GM10266 (cell line): ENCODE measurements around the gene SEPTIN1.

Experiments used
- DNase-seq: peaks from one replicate; pipeline ENCODE4 v3.0.0; 2012; ENCODE audit errors: extremely low spot score
- TF ChIP-seq, protein P1 (sequence below): IDR thresholded peaks from 2 replicates; pipeline ENCODE4 v1.5.1; 2012; ENCODE audit warnings: mild to moderate bottlenecking, low read depth; ENCODE audit not compliant: control insufficient read depth, insufficient read depth; ENCODE audit errors: missing control alignments

SEPTIN1 gene

DNA sequence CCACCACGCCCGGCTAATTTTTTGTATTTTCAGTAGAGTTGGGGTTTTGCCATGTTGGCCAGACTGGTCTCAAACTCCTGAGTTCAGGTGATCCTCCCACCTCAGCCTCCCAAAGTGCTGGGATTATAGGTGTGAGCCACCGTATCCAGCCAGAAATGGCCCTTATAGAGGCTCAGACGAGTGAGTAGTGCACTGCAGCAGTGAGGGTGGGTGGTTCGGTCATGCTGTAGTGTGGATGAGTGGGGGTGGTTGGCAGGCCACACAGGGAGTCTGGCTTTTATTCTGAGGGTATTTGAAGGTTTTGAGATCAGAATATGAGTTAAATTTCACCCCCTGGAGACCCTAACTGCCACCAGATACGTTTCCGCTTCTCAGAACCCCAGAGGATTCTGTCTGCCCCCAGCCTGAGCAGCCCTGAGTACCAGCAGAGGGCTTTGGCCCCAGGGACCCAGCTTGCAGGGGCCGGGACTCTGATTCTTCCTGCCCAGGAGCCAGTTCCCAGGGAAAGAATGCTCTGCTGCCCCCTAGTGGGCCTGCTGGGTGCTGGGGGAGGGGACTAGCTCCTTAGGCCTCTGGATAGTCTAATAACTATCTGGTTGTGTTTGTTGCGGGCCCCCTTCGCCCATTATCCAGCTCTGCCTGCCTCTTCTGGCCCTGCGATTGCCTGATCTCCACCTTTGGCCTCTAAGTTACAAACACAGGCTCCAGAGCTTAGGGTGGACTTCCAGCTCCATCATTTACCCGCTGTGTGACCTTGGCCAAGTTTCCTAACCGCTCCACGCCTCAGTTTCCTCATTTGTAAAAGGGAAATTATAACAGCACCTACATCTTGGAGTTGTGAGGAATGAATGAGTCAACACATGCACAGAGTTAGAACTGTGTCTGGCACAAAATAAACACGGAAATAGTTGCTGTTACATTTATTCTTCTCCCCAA lies 27.0 kb upstream of the SEPTIN1 start:
- peak; percentile 93 for DNase-seq
- TF ChIP-seq, protein P1, sequence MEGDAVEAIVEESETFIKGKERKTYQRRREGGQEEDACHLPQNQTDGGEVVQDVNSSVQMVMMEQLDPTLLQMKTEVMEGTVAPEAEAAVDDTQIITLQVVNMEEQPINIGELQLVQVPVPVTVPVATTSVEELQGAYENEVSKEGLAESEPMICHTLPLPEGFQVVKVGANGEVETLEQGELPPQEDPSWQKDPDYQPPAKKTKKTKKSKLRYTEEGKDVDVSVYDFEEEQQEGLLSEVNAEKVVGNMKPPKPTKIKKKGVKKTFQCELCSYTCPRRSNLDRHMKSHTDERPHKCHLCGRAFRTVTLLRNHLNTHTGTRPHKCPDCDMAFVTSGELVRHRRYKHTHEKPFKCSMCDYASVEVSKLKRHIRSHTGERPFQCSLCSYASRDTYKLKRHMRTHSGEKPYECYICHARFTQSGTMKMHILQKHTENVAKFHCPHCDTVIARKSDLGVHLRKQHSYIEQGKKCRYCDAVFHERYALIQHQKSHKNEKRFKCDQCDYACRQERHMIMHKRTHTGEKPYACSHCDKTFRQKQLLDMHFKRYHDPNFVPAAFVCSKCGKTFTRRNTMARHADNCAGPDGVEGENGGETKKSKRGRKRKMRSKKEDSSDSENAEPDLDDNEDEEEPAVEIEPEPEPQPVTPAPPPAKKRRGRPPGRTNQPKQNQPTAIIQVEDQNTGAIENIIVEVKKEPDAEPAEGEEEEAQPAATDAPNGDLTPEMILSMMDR, result peak; percentile 96

DNA sequence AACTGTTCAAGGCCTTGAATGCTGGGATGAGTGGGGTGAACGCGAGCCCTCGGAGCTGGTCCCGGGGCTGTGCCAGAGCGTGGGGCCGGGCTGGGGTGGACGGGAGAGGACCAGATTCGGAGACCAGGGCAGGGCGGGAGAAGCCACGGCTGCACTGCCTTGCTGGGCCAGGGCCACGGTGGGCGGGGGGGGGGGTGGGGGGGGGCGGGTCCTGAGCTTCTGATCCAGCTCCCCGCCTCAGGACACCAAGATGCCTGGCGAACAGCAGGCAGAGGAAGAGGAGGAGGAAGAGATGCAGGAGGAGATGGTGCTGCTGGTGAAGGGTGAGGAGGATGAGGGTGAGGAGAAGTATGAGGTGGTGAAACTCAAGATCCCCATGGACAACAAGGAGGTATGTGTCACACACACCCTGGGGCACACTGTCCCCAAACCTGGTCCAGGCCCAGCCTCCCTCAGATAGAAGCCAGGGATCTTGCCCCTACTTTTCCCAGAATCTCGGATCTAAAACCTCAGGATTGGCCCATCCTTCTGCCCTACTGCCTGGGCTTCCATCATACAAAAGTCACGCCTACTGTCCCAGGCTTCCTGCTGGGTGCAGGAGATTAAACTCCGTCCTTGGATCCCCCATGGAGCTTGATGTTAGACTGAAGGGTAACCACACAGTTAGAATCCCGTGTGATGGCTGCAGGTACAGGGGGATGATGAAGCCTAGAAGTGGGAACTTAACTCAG lies 25.6 kb upstream of the SEPTIN1 start:
- DNase-seq, result no peak

DNA sequence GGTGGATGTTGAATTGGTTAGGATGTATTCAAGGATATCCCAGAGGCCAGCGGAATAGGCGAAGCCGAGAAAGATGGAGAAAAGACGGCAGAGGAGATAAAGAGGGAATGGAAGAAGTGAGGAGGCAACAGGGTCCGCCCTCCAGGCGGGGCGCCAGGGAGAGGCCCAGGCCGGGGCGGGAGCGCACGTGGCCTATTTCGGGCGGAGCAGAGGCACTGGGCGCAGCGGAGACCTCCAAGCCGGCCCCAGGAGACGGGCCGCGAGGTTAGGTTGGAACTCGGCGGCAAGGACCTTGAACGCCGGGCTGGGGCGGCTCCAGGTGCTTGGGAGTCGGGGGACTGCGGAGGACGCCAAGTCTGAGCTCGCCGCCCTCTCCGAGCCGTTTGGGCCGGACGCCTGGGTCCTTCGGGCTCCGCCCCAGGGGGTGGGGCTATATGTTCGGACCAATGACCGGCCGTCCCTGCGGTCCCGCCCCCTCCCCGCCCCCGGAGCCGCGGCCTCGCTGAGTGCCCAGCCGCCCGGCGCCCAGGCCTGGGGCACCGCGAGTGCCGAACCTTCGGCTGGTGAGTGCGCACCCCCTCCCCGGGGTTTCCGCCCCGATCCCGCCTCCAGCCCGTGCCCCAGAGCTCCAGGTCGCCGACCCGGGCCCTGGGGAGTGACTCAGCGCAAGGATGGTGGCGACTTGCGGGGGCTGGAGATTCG lies 24.9 kb upstream of the SEPTIN1 start, which contains the start of gene ZNF771:
Gene ZNF771, plus strand, starts transcription at position 505 of the 702 bp plus-strand sequence. CDS start 448 bp downstream, outside the sequence.
- peak; percentile 96 for DNase-seq
- TF ChIP-seq, protein P1, result no peak

More for the DNA sequence above, 25.6 kb upstream of the SEPTIN1 start:
- TF ChIP-seq, protein P1, result no peak

DNA sequence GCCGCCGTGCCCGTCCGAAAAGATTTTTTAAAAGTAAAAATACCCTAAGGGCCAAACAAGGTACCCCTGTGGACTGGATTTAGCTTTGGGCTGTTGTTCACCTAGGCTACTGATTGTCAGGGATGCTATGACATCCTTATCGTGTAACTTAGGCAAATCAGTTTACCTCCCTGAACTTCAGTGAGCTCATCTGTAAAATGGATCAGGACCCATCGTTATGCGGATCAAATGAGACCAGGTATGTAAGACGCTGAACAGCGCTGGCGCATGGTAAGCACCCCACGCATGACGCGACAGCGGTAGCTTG lies 24.4 kb upstream of the SEPTIN1 start:
- TF ChIP-seq, protein P1, result no peak
- no peak for DNase-seq

DNA sequence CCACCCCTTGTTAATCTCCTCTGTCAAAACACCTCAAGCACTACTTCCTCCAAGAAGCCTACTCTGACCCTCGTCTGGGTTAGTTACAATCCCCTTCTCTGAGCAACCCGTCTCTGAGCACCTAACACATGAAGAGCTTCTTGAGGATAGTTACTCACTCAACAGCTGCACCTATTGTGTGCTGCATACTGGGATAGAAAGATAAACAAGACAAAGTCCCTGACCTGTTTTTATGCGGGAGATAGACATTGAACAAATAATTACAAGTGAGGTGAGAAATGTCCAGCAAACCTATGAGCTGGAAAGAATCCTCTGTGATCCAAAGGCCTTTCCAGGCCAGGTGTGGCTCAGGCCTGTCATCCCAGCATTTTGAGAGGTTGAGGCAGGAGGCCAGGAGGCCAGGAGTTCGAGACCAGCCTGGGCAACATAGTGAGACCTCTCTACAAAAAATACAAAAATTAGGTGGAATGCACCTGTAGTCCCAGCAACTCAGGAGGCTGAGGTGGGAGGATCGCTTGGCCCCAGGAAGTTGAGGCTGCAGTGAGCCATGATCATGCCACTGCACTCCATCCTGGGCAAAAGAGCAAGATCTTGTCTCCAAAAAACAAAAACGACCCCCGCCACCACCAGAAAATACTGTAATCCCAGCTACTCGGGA lies 19.5 kb upstream of the SEPTIN1 start:
- TF ChIP-seq, protein P1, result no peak

DNA sequence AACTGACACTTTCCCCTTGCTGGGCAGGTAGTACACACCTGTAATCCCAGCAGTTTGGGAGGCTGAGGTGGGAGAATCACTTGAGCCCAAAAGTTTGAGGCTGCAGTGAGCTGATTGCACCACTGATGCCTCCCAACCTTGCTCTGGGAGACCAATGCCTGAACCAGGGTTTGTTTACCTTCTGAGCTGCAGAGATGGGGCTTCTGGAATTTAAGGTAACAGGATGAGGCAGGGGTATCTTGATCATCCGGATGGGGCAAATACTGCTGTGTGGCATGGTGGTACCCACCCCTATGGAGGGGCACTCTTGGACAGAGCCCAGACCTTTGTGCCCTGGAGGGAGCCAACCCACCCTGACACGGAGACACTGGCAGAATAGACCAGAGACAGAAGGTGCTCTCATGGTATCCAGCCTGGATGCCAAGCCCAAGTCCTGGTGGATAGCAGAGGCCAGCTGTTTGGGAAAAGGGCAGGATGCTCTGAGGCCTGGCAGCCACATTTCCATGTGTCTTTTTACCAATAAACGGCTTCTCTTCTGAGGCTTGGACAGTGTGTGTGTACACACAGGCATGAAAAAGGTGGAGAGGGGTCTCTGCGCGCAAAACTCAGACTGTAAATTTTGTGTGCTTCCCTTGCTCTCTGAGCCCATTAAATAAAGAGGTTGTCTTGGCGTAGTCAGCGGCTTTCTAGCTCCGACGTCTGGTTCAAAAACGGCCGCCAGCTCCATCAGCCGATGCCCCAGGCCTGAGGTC lies 17.2 kb upstream of the SEPTIN1 start:
- TF ChIP-seq, protein P1, result no peak
- DNase-seq, result no peak

More for the DNA sequence above, 19.5 kb upstream of the SEPTIN1 start:
- DNase-seq, result no peak
